ENCODE measurements around the gene THSD7B.

DNA sequence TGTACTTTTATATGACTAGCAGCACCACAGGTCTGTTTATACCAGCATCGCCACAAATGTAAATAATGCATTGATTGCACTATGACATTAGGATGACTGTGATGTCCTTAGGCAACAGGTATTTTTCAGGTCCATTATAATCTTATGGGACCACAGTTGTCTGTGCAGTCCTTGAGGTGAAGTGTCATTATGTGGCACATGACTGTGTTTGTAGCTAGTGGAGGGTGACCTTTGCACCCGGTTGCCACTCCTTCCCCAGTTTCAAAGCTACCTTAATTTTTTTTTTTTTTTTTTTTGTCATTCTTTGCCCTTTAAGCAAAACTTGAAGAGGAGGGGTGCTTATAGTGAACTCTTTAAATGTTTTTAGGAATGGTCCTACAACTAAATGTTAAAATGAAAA, 386.4 kb downstream of the THSD7B start:
- TF ChIP-seq, protein P1, sequence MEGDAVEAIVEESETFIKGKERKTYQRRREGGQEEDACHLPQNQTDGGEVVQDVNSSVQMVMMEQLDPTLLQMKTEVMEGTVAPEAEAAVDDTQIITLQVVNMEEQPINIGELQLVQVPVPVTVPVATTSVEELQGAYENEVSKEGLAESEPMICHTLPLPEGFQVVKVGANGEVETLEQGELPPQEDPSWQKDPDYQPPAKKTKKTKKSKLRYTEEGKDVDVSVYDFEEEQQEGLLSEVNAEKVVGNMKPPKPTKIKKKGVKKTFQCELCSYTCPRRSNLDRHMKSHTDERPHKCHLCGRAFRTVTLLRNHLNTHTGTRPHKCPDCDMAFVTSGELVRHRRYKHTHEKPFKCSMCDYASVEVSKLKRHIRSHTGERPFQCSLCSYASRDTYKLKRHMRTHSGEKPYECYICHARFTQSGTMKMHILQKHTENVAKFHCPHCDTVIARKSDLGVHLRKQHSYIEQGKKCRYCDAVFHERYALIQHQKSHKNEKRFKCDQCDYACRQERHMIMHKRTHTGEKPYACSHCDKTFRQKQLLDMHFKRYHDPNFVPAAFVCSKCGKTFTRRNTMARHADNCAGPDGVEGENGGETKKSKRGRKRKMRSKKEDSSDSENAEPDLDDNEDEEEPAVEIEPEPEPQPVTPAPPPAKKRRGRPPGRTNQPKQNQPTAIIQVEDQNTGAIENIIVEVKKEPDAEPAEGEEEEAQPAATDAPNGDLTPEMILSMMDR (conservative IDR thresholded peaks at IDR 0.05 in 1 of 2, IDR thresholded peaks at IDR 0.05 in 1 of 2; ENCODE audit: extremely low read depth in 1 of 2, insufficient read depth in 1 of 2, low read depth in 1 of 2, low read length in 2 of 2) = no peak
- TF ChIP-seq EZH2 (IDR thresholded peaks at IDR 0.05; ENCODE audit: borderline replicate concordance, low read length) = no peak

All from mammary epithelial cell (primary cell).